ENCODE results near the gene TMEM82.

TMEM82 gene

GRCh38 chr1:15719381-15720120 lies 22.7 kb upstream of the TMEM82 start:
- no peak for DNase-seq (ENCODE audit: low read depth in 2 of 2, low spot score in 1 of 2)

GRCh38 chr1:15720861-15721260 lies 21.4 kb upstream of the TMEM82 start:
- no peak for DNase-seq (ENCODE audit: low read depth in 2 of 2, low spot score in 1 of 2)

DNA sequence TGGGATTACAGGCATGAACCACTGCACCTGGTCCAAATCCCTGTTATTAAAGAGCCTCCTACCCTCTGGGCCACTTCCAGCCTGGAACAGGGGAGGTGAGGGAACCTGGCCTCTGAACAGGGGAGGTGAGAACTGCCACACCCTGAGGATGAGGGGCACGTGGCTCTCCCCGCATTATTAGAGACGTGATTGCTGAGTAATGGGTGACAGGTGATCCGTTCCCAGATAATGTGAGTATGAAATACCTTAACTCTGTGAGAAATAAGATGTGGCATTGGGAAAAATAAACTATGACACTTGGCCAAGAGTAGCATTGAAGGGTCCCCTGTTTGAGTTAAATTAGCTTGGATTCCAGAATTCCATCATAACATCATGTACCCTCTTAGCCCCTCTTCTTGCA lies 19.9 kb upstream of the TMEM82 start:
- no peak for DNase-seq (ENCODE audit: low read depth in 2 of 2, low spot score in 1 of 2)

GRCh38 chr1:15722836-15723532 lies 19.3 kb upstream of the TMEM82 start:
- no peak for DNase-seq (ENCODE audit: low read depth in 2 of 2, low spot score in 1 of 2)

GRCh38 chr1:15723631-15724246 lies 18.6 kb upstream of the TMEM82 start:
- no peak for DNase-seq (ENCODE audit: low read depth in 2 of 2, low spot score in 1 of 2)

DNA sequence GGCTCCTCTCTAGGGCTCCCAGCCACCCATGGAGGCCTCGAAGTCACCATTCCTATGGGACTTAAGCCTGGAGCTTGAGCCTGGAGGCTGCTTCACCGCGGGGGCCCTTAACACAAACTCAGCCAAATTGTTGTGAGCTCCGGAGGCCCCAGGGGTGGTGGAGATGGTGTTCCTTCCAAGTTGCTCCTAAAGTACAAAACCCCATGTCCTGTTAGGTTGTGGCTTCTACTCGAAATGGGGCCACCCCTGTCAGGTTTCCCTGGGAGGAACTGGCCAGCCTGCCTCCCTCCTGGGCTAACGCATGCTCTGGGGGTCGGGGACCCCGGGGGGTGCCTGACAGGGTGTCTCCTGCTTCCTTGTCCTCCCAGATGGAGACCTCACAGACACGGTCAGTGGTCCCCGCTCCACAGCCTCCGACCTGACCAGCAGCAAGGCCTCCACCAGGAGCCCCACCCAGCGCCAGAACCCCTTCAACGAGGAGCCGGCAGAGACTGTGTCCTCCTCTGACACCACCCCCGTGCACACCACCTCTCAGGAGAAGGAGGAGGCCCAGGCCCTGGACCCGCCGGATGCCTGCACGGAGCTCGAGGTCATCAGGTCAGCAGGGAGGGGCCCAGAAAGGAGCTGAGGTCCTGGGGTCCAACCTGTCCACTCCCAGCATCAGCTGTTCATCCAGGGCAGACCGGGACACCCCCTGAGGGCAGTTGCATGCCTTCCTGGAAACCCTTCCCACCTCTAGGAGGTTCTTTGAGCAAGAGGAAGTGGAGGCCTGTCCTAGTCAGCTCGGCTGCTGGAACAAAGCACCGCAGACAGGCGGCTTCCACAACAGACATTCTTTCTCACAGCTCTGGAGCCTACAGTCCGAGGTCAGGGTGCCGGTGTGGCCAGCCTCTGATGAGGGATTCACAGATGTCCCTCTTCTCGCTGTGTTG lies 17.1 kb upstream of the TMEM82 start:
- DNase-seq (ENCODE audit: low read depth in 2 of 2, low spot score in 1 of 2), result no peak

DNA sequence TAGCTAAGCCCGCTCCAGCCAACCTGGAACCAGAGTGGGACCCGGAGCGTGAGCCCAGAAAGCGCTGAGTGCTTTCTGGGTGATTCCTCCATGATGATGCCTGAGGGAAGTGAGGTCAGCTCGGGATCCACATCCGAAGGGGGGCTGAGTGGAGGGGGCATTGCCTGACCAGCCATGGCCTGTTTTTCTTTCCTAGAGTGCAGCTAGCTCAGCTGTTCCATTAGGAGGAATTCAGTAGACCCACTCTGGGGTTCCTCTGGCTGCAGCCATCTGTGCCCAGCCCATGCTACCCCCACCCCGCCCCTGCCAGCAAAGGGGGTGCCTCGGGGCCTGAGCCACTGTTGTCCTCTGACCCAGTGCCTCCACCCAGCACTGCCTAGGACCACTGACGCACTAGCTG lies 15.8 kb upstream of the TMEM82 start:
- no peak for DNase-seq (ENCODE audit: low read depth in 2 of 2, low spot score in 1 of 2)

DNA sequence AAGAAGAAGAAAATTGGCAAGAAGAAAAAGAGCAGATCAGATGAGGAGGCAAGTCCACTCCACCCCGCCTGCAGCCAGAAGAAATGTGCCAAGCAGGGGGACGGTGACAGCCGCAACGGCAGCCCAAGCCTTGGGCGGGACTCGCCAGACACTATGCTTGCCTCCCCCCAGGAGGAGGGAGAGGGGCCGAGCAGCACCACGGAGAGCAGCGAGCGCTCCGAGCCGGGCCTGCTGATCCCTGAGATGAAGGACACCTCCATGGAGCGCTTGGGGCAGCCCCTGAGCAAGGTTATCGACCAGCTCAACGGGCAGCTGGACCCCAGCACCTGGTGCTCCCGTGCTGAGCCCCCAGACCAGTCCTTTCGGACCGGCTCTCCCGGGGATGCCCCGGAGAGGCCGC lies 15.3 kb upstream of the TMEM82 start:
- DNase-seq (ENCODE audit: low read depth in 2 of 2, low spot score in 1 of 2), result no peak

GRCh38 chr1:15727424-15727823 lies 14.9 kb upstream of the TMEM82 start:
- DNase-seq (ENCODE audit: low read depth in 2 of 2, low spot score in 1 of 2), result no peak

DNA sequence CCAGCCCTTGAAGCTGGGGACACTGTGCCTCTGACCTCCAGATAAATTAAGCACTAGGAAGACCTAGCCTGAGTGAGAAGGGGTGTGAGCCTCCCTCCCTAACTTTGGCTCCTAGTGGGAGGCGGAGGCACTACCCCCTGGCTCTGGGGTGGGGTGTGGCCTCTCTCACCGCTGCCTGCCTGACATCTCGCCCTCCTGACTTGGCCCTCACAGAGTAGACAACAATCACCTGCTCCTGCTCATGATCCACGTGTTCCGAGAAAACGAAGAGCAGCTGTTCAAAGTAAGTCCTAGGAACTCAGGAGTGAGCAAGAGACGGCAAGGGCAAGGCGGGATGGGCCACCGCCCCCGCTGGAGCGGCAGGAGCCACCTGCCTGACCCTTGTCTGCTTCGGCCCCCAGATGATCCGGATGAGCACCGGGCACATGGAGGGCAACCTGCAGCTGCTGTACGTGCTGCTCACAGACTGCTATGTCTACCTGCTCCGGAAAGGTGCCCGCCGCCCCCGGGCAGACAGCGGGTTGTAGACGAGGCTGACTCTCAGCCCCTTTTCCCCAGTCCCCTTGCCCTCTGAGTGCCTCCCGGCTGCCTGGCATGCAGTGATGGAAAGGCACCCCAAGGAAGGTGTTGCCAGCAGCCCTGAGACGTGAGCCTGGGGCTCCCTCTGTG lies 14.3 kb upstream of the TMEM82 start:
- DNase-seq (ENCODE audit: low read depth in 2 of 2, low spot score in 1 of 2), result no peak

GRCh38 chr1:15728937-15729657 lies 13.2 kb upstream of the TMEM82 start:
- DNase-seq (ENCODE audit: low read depth in 2 of 2, low spot score in 1 of 2), result no peak

DNA sequence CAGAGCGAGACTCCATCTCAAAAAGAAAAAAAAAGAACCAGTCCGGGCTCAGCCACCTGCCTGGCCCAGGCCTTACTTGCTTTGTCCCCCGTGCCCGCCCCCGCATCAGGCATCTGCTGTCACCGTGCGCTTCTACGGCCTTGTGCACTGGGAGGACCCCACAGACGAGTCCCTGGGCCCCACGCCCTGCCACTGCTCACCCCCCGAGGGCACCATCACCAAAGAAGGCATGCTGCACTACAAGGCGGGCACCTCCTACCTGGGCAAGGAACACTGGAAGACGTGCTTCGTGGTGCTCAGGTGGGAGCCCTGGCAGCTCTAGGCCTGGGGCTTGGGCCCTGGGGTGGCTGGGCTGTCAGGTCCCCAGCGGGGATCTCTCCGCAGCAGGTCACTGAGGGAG lies 11.9 kb upstream of the TMEM82 start:
- no peak for DNase-seq (ENCODE audit: low read depth in 2 of 2, low spot score in 1 of 2)

GRCh38 chr1:15730936-15731335 lies 11.4 kb upstream of the TMEM82 start:
- no peak for DNase-seq (ENCODE audit: low read depth in 2 of 2, low spot score in 1 of 2)

- no peak for DNase-seq (ENCODE audit: low read depth in 2 of 2, low spot score in 1 of 2)
Observed at GRCh38 chr1:15731735-15732685, 10.3 kb upstream of the TMEM82 start.

DNA sequence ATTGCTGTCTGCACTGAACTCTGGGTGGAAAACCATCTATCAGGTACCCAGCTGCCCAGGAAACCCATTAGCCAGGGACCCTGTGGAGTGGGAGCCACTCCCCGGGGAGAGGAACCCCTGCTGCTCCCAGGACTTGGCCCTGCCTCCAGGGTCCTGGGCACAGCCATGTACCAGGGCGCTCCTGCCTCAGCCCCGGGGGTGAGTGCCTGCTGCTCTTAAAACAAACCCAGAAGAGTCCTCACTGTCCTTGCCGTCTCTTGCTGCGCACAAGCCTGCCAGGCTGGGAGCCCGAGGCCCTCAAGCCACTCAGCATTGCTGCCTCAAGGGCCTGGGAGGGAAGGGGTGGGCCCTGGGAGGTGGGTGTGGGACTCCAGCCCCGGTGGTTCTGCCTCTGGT lies 9.6 kb upstream of the TMEM82 start:
- DNase-seq (ENCODE audit: low read depth in 2 of 2, low spot score in 1 of 2), result no peak

- no peak for DNase-seq (ENCODE audit: low read depth in 2 of 2, low spot score in 1 of 2)
Observed at GRCh38 chr1:15733218-15733725, 9.0 kb upstream of the TMEM82 start.

GRCh38 chr1:15733726-15734226 lies 8.5 kb upstream of the TMEM82 start:
- no peak for DNase-seq (ENCODE audit: low read depth in 2 of 2, low spot score in 1 of 2)

- no peak for DNase-seq (ENCODE audit: low read depth in 2 of 2, low spot score in 1 of 2)
Observed at GRCh38 chr1:15734296-15734695, 8.0 kb upstream of the TMEM82 start.

- DNase-seq (ENCODE audit: low read depth in 2 of 2, low spot score in 1 of 2), result no peak
Observed at GRCh38 chr1:15734901-15735300, 7.4 kb upstream of the TMEM82 start.
